Measurements from ENCODE around the gene ABCC8. TPM values are rescaled to one million over a fixed set of nuclear protein-coding genes. Genes with fewer than 3 reads are reported as not detected.

Gene ABCC8
- total RNA-seq, 4 donors from 2014 or later = under 0.01 TPM; not detected in 3

DNA sequence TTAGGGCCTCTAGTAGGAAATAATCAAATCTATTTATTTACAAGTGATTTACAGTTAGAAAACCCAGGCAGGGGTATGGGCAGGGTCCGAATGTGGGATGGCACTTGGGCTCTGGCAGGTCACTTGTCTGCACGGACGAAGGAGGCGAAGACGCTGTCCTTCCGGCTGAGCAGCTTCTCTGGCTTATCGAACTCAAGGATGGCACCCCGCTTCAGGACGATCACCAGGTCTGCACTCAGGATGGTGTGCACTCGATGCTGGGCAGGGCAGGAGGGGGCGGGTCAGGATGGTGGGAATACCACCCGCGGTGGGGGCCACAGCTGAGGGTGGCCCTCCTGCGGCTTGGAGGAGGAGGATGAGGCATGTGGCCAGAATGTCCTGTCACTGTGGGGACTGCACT is 83.8 kb downstream of the ABCC8 start:
- Histone ChIP-seq H3K9me3 (no peaks in the 10 kb centered on the region), H3K27me3 (peaks cover 0 to 8% (median 0%) of the 10 kb centered on the region in 4 donors), H3K27ac (no peak overlapping the region), H3K36me3 (no peaks in the 10 kb centered on the region), H3K4me3 (no peak overlapping the region), H3K4me1 (peaks cover 4 to 19% (median 9%) of the 10 kb centered on the region in 3 donors)
- no peak for DNase-seq
- intact Hi-C loops (cut with DNase I) = no loop called here
- no peak for TF ChIP-seq POLR2A (IDR thresholded peaks at IDR 0.05)
- TF ChIP-seq, protein P1, sequence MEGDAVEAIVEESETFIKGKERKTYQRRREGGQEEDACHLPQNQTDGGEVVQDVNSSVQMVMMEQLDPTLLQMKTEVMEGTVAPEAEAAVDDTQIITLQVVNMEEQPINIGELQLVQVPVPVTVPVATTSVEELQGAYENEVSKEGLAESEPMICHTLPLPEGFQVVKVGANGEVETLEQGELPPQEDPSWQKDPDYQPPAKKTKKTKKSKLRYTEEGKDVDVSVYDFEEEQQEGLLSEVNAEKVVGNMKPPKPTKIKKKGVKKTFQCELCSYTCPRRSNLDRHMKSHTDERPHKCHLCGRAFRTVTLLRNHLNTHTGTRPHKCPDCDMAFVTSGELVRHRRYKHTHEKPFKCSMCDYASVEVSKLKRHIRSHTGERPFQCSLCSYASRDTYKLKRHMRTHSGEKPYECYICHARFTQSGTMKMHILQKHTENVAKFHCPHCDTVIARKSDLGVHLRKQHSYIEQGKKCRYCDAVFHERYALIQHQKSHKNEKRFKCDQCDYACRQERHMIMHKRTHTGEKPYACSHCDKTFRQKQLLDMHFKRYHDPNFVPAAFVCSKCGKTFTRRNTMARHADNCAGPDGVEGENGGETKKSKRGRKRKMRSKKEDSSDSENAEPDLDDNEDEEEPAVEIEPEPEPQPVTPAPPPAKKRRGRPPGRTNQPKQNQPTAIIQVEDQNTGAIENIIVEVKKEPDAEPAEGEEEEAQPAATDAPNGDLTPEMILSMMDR (IDR thresholded peaks at IDR 0.05) = no peak
- WGBS, 2 donors = 58 to 72% methylated on average over 4 to 6 of the region's 14 CpGs

DNA sequence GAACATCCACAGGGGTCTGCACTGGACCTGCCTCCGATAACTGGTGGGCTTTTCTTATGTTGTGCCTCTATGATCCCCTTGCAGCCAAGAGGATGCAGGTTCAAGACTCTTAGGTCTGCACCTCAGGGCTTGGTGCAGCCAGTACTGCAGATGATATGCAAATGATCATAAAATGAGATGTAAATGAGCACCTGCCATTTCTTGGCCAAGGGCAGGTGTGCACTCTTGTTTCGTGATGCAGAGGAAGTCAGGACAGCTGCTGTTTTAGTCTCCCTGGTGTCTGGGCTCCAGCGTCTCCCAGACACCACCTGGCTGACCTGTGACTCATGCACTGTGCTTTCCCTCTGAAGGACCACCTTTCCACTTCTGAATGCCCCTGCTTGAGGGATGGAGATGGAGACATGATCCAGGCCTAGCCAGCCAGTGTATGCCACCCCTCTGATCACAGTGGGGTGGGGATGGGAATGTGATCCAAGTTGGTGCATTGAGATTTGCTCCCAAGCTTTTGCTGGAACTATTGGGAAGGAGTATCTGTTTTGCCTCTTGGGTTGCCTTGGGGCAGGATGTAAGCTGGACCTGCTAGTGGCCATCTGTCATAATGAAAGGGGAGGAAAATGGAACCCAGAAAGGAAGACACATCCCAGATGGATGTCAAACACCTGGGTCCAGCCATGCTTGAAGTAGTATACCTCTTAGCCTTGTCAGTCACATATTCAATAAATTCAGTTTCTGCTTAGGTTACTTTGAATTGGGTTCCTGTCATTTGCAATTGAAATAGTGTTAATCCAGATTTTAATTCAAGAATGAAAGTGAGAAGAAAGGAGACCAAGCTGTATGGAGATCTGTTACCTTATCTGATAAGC is 84.9 kb downstream of the ABCC8 start:
- Histone ChIP-seq H3K4me3 (no peak overlapping the region), H3K9me3 (no peaks in the 10 kb centered on the region), H3K36me3 (no peaks in the 10 kb centered on the region), H3K4me1 (peaks cover 4 to 19% (median 9%) of the 10 kb centered on the region in 3 donors), H3K27ac (no peak overlapping the region), H3K27me3 (peaks cover 0 to 20% (median 0%) of the 10 kb centered on the region in 4 donors)
- TF ChIP-seq, protein P1 (IDR thresholded peaks at IDR 0.05) = no peak
- TF ChIP-seq POLR2A (IDR thresholded peaks at IDR 0.05) = no peak
- intact Hi-C loops (cut with DNase I) = no loop called here
- WGBS, 2 donors = 57 to 80% methylated on average over 3 of the region's 3 CpGs
- no peak for DNase-seq

DNA sequence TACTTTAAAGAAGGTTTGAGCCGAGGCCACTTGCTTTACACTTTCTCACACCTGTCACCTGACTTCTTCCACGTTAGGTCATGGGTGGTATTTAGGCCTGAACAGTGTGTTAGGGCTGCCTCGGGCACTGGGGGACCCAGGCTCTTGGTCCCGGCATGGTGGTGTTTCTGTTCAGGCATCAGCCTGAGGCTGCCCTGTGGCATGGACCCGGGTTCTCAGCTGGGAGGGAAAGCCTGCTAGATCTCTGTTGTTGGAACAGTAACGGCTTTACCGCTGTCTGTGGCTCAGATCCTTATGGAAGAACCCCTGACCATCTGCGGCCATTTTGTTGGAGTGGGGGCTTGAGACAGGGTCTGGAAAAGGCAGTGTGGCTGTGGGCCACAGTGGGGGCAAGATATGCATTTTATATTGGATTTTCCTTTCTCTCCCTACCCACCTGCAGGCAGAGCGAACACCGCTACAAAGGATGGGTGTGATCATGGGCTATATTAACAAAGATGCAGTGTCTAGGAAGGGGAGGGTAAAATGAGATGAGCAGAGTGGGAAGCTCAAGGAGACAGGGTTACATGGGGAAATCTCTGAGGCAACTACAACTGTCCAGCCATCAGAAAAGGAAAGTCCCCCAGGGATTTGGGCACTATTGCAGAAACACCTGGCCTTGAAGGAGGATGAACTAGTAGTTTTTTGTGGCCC is 86.5 kb downstream of the ABCC8 start:
- TF ChIP-seq POLR2A (IDR thresholded peaks at IDR 0.05) = no peak
- TF ChIP-seq, protein P1 (IDR thresholded peaks at IDR 0.05) = no peak
- DNase-seq = no peak
- peaks cover 4 to 26% (median 9%) of the 10 kb centered on the region in 3 donors for H3K4me1 ChIP-seq
- no peaks in the 10 kb centered on the region for H3K36me3 ChIP-seq
- 53 to 58% methylated on average over 5 to 7 of the region's 10 CpGs for WGBS, 2 donors
- peaks cover 0 to 27% (median 0%) of the 10 kb centered on the region in 4 donors for H3K27me3 ChIP-seq
- no peaks in the 10 kb centered on the region for H3K9me3 ChIP-seq
- intact Hi-C loops (cut with DNase I) = loop anchor here (5.0 kb wide), 1 partner anchor 112 kb away; no protein-coding TSS in a partner anchor
- H3K4me3 ChIP-seq = peak overlapping the region in 1 of 4 donors; percentile 79
- H3K27ac ChIP-seq = no peak overlapping the region

DNA sequence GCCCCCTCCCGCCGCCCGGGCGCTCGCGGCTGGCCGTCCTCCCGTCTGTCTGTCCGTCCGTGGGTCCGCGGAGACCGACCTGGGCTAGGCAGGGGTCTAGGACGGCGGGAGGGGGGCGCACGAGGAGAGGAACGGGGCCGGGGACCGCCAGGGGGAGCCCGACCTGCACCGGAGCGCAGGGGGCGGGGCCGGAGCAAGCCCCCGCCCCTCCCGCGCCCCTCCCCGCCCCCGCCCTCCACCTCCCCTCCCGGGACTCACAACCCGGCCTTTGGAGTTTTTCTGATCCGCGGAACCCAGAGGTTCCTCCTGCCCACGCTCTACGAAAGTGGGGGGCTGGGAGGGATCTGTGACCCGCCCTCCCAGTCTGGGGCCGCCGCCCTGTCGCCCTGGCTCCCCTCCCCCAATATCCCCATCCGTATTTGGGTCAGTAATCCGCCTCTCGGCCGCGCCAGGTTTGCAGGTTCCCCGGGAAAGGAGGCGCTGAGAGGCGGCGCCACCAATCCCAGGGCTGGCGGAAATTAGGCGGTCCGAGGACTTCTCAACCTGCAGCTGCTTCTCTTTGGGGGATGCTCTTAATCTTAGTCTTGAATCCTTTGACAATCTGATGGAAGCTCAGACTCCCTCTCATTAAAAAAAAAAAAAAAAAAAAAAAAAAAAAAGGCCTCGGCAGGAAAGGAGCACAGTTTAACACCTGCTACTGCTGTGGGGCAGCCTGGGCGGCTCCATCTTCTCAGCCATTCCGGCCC is 87.3 kb downstream of the ABCC8 start:
- H3K4me1 ChIP-seq = peaks cover 4 to 26% (median 9%) of the 10 kb centered on the region in 3 donors
- peaks cover 0 to 27% (median 0%) of the 10 kb centered on the region in 4 donors for H3K27me3 ChIP-seq
- H3K36me3 ChIP-seq = no peaks in the 10 kb centered on the region
- WGBS, 2 donors = 32% methylated on average over 3 of the region's 55 CpGs
- H3K9me3 ChIP-seq = no peaks in the 10 kb centered on the region
- TF ChIP-seq, protein P1 (IDR thresholded peaks at IDR 0.05) = peak; percentile 54 to 92 (median 63)
- TF ChIP-seq POLR2A (IDR thresholded peaks at IDR 0.05) = no peak
- DNase-seq = no peak
- H3K4me3 ChIP-seq = peak overlapping the region; percentile 43 to 79 (median 56)
- intact Hi-C loops (cut with DNase I) = loop anchor here (5.0 kb wide), 1 partner anchor 113 kb away; no protein-coding TSS in a partner anchor
- peak overlapping the region; percentile 45 to 66 (median 50) for H3K27ac ChIP-seq
